HepG2 (cell line): Measurements from ENCODE around the gene MED15. TPM values are rescaled to one million over a fixed set of nuclear protein-coding genes. Genes with fewer than 3 reads are reported as not detected.

ENCODE experiments used
- ATAC-seq: fragments of 200-7000 bp; cut with Tn5 transposase; 3 replicates; pipeline ENCODE4 v1.9.1; 2020; ENCODE audit warnings: mild to moderate bottlenecking, moderate library complexity
- BruUV-seq: library from RNA; stranded (reverse); fragments of 400-500 nt; replicated peaks from 2 replicates; lab custom pipeline; 2021; lab: Mats Ljungman, UMichigan
- CTCF ChIA-PET: fragments of 300-600 bp; formaldehyde crosslinking; extraction: SDS; loops from one replicate; lab custom pipeline; 2021; ENCODE audit warnings: low total read pairs, inconsistent platforms, low intra/inter-chr PET ratio; lab: Yijun Ruan, JAX
- POLR2A ChIA-PET: fragments of 350-600 bp; sonication (Branson Sonifier 250); formaldehyde crosslinking; loops from one replicate; lab custom pipeline; 2020; ENCODE audit warnings: antibody characterized with exemption, inconsistent platforms; lab: Yijun Ruan, JAX
- DNase-seq: peaks from one replicate; pipeline ENCODE4 v3.0.0-alpha.2; 2015; ENCODE audit warnings: low spot score
- FAIRE-seq: peaks from 3 replicates; lab custom pipeline; 2011; peaks lifted over from hg19 to GRCh38; lab: Jason Lieb, UNC
- H2AFZ ChIP-seq: one replicate; pipeline ENCODE4 v1.6.1; 2011; ENCODE audit warnings: low read length, inconsistent platforms
- H3K27ac ChIP-seq: fragments of 300-600 bp; 3 replicates; pipeline ENCODE4 v1.8.0; 2011; ENCODE audit warnings: mixed run types, mild to moderate bottlenecking, mixed read lengths, low read length, inconsistent platforms; ENCODE audit not compliant: insufficient read depth; ENCODE audit errors: extremely low read length
- H3K27me3 ChIP-seq, 2 experiments: fragments of 200-600 bp in 1 of 2; 2 replicates in 1 of 2; 3 replicates in 1 of 2; pipeline versions ENCODE4 v1.6.0 to v1.8.0; 2011; ENCODE audit warnings: low read length in 2 of 2, mild to moderate bottlenecking in 2 of 2, moderate library complexity in 2 of 2, inconsistent platforms in 1 of 2; ENCODE audit not compliant: insufficient read depth in 2 of 2, control insufficient read depth in 1 of 2
- H3K36me3 ChIP-seq, 2 experiments: fragments of 200-600 bp in 1 of 2; replicated peaks in 1 of 2; 2 replicates in 1 of 2; 3 replicates in 1 of 2; pipeline versions ENCODE4 v1.5.1 to v1.8.0; 2011; ENCODE audit warnings: low read length in 2 of 2, inconsistent platforms in 1 of 2; ENCODE audit not compliant: insufficient read depth in 2 of 2, control insufficient read depth in 1 of 2
- H3K4me1 ChIP-seq: 2 replicates; pipeline ENCODE4 v1.5.1; 2012; ENCODE audit warnings: low read length, inconsistent platforms; ENCODE audit not compliant: insufficient read depth
- H3K4me2 ChIP-seq: 2 replicates; pipeline ENCODE4 v1.6.0; 2011; ENCODE audit warnings: low read depth, low read length, inconsistent platforms
- H3K4me3 ChIP-seq, 3 experiments: fragments of 200-600 bp in 1 of 3; sonication (generic), shearing (Covaris generic) in 1 of 3; replicated peaks in 1 of 3; 2 replicates each; pipeline ENCODE4 v1.5.1; 2011 to 2016; ENCODE audit warnings: low read length in 3 of 3, inconsistent platforms in 2 of 3, low read depth in 2 of 3, mild to moderate bottlenecking in 2 of 3, control low read depth in 1 of 3, mixed read lengths in 1 of 3; ENCODE audit not compliant: insufficient read depth in 1 of 3
- H3K79me2 ChIP-seq: one replicate; pipeline ENCODE4 v1.6.1; 2011; ENCODE audit warnings: low read length, inconsistent platforms; ENCODE audit not compliant: insufficient read depth
- H3K9ac ChIP-seq: 2 replicates; pipeline ENCODE4 v1.6.0; 2011; ENCODE audit warnings: mild to moderate bottlenecking, low read depth, low read length, inconsistent platforms; ENCODE audit not compliant: insufficient read depth
- H3K9me3 ChIP-seq: 2 replicates; pipeline ENCODE4 v1.5.1; 2012; ENCODE audit warnings: mild to moderate bottlenecking, low read length
- H4K20me1 ChIP-seq: 2 replicates; pipeline ENCODE4 v1.6.0; 2011; ENCODE audit warnings: inconsistent platforms, mild to moderate bottlenecking, low read length, moderate library complexity; ENCODE audit not compliant: insufficient read depth
- GZF1 ChIP-seq: sonication (generic); formaldehyde crosslinking; IDR thresholded peaks from 2 replicates; pipeline ENCODE4 v1.5.1; 2020; ENCODE audit warnings: mild to moderate bottlenecking, missing genetic modification reagents
- KDM5B ChIP-seq: sonication (generic); formaldehyde crosslinking; IDR thresholded peaks from 2 replicates; pipeline ENCODE4 v1.4.0; 2020; ENCODE audit warnings: missing genetic modification reagents, mild to moderate bottlenecking, borderline replicate concordance
- RXRB ChIP-seq: IDR thresholded peaks from 2 replicates; pipeline ENCODE4 v1.6.1; 2016; ENCODE audit warnings: borderline replicate concordance, missing genetic modification reagents, missing compliant biosample characterization
- SMYD3 ChIP-seq: sonication (generic); formaldehyde crosslinking; IDR thresholded peaks from 2 replicates; pipeline ENCODE4 v1.8.1; 2023; ENCODE audit warnings: mild to moderate bottlenecking, missing genetic modification reagents
- ZFP36L1 ChIP-seq: sonication (generic); formaldehyde crosslinking; IDR thresholded peaks from 2 replicates; pipeline ENCODE4 v1.8.0; 2022; ENCODE audit warnings: mild to moderate bottlenecking, missing genetic modification reagents, moderate library complexity
- ZFP62 ChIP-seq: sonication (generic); formaldehyde crosslinking; IDR thresholded peaks from 2 replicates; pipeline ENCODE4 v1.4.0; 2020; ENCODE audit warnings: missing genetic modification reagents
- ZNF83 ChIP-seq: sonication (generic); formaldehyde crosslinking; IDR thresholded peaks from 2 replicates; pipeline ENCODE4 v1.4.0; 2020; ENCODE audit warnings: missing genetic modification reagents, mild to moderate bottlenecking, borderline replicate concordance
- ZSCAN12 ChIP-seq: sonication (generic); formaldehyde crosslinking; IDR thresholded peaks from 2 replicates; pipeline ENCODE4 v1.9.0; 2021; ENCODE audit warnings: mild to moderate bottlenecking, missing genetic modification reagents
- WGBS: methylation state at CpG from one replicate; pipeline ENCODE4 v1.1.6; 2017; ENCODE audit warnings: low lambda C conversion rate; 5-methylcytosine and 5-hydroxymethylcytosine counted together
- in situ Hi-C: cut with HindIII; loops from 2 replicates; pipeline ENCODE4 v1.10.0; 2017; ENCODE audit warnings: low pct_unique_long_range_greater_than_20kb; ENCODE audit not compliant: extremely low pct_ligation_motif_present
- intact Hi-C: fragments of 100-400 bp; cut with micrococcal nuclease; formaldehyde crosslinking; loops from one replicate; pipeline ENCODE4 v1.10.0; 2022; ENCODE audit not compliant: unreplicated experiment
- polyA plus RNA-seq, 8 experiments: library from polyadenylated mRNA; depleted of rRNA in 3 of 8; stranded (reverse) in 7 of 8; unstranded in 1 of 8; fragments of >200 nt; fragmentation: Illumina TruSeq in 4 of 8; extraction: Trizol in 4 of 8; gene quantifications; 2 replicates each; pipeline versions ENCODE4 v1.2.1 to v1.2.3, GENCODE V29; 2011 to 2016; ENCODE audit warnings: low read depth in 4 of 8, missing spikeins in 1 of 8, mixed read lengths in 1 of 8; ENCODE audit not compliant: insufficient read depth in 1 of 8
- total RNA-seq, 5 experiments: library from RNA; depleted of rRNA; stranded (reverse); fragments of >200 nt; fragmentation: Illumina TruSeq; extraction: Trizol; gene quantifications; 2 replicates each; pipeline ENCODE4 v1.2.3, GENCODE V29; 2016; ENCODE audit warnings: low read depth in 1 of 5
- TF ChIP-seq, protein P1 (sequence below): sonication (generic); formaldehyde crosslinking; IDR thresholded peaks from 2 replicates; pipeline ENCODE4 v1.5.1; 2020; ENCODE audit warnings: missing genetic modification reagents, mild to moderate bottlenecking, borderline replicate concordance
- TF ChIP-seq, protein P2 (sequence below): sonication (generic); formaldehyde crosslinking; IDR thresholded peaks from 2 replicates; pipeline ENCODE4 v1.5.0; 2020; ENCODE audit warnings: mild to moderate bottlenecking, missing genetic modification reagents, borderline replicate concordance
- TF ChIP-seq, protein P3 (sequence below): sonication (generic); formaldehyde crosslinking; IDR thresholded peaks from 2 replicates; pipeline ENCODE4 v1.4.0; 2020; ENCODE audit warnings: mild to moderate bottlenecking, missing genetic modification reagents
- TF ChIP-seq, protein P4 (sequence below): IDR thresholded peaks from 2 replicates; pipeline ENCODE4 v1.6.1; 2016; ENCODE audit warnings: missing compliant biosample characterization, missing genetic modification reagents, borderline replicate concordance

The MED15 gene
- total and polyA plus RNA-seq, 2 of the 13 experiments (the other 11 are each of a cell fraction or from before 2014, with no cell fraction given) = 14.3 to 27.0 TPM

DNA sequence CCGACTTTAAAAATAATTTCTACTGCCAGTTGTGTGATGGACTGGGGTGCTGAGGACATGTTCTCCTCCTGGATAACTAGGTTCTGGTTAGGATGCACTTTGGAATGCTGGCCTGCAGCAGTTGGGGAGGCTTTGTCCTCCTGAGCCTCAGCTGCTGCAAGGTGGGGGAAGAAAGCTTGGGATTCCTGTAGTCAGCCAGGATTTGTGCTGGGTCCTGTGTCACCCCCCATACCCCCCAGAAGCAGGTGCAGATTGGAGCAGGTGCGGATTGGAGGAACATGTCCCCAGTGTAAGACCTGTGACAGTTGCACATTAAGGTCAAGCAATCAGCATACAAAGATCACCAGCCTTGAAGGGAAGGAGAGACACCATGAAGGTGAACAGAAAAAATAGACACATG is 51.1 kb downstream of the MED15 start:
- H4K20me1 ChIP-seq = no peaks in the 10 kb centered on the region
- H3K9ac ChIP-seq = no peak overlapping the region
- in situ Hi-C loops = no loop called here
- no peaks in the 10 kb centered on the region for H3K27me3 ChIP-seq
- WGBS = 100% methylated on average over 2 of the region's 2 CpGs
- CTCF ChIA-PET = no interaction called here
- H3K4me3 ChIP-seq = no peak overlapping the region
- BruUV-seq = no TSS peak
- no peak overlapping the region for H3K27ac ChIP-seq
- intact Hi-C loops = no loop called here
- FAIRE-seq = no peak
- DNase-seq = no peak
- no peak for ATAC-seq
- no peak overlapping the region for H3K4me2 ChIP-seq
- H2AFZ ChIP-seq = no peak overlapping the region
- H3K79me2 ChIP-seq = peaks cover 7% of the 10 kb centered on the region
- POLR2A ChIA-PET = no interaction called here
- no peaks in the 10 kb centered on the region for H3K9me3 ChIP-seq
- peaks cover 34 to 83% of the 10 kb centered on the region in 2 experiments for H3K36me3 ChIP-seq
- peaks cover 12% of the 10 kb centered on the region for H3K4me1 ChIP-seq
- TF ChIP-seq, protein P1, sequence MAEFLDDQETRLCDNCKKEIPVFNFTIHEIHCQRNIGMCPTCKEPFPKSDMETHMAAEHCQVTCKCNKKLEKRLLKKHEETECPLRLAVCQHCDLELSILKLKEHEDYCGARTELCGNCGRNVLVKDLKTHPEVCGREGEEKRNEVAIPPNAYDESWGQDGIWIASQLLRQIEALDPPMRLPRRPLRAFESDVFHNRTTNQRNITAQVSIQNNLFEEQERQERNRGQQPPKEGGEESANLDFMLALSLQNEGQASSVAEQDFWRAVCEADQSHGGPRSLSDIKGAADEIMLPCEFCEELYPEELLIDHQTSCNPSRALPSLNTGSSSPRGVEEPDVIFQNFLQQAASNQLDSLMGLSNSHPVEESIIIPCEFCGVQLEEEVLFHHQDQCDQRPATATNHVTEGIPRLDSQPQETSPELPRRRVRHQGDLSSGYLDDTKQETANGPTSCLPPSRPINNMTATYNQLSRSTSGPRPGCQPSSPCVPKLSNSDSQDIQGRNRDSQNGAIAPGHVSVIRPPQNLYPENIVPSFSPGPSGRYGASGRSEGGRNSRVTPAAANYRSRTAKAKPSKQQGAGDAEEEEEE (CRISPR knock-in tag) = no peak
- TF ChIP-seq ZFP62 (CRISPR knock-in tag) (no peak), ZFP36L1 (no peak), GZF1 (CRISPR knock-in tag) (no peak), SMYD3 (CRISPR knock-in tag) (no peak), ZSCAN12 (CRISPR knock-in tag) (no peak), KDM5B (CRISPR knock-in tag) (no peak), RXRB (CRISPR knock-in tag) (no peak), ZNF83 (CRISPR knock-in tag) (no peak)
- TF ChIP-seq, protein P2, sequence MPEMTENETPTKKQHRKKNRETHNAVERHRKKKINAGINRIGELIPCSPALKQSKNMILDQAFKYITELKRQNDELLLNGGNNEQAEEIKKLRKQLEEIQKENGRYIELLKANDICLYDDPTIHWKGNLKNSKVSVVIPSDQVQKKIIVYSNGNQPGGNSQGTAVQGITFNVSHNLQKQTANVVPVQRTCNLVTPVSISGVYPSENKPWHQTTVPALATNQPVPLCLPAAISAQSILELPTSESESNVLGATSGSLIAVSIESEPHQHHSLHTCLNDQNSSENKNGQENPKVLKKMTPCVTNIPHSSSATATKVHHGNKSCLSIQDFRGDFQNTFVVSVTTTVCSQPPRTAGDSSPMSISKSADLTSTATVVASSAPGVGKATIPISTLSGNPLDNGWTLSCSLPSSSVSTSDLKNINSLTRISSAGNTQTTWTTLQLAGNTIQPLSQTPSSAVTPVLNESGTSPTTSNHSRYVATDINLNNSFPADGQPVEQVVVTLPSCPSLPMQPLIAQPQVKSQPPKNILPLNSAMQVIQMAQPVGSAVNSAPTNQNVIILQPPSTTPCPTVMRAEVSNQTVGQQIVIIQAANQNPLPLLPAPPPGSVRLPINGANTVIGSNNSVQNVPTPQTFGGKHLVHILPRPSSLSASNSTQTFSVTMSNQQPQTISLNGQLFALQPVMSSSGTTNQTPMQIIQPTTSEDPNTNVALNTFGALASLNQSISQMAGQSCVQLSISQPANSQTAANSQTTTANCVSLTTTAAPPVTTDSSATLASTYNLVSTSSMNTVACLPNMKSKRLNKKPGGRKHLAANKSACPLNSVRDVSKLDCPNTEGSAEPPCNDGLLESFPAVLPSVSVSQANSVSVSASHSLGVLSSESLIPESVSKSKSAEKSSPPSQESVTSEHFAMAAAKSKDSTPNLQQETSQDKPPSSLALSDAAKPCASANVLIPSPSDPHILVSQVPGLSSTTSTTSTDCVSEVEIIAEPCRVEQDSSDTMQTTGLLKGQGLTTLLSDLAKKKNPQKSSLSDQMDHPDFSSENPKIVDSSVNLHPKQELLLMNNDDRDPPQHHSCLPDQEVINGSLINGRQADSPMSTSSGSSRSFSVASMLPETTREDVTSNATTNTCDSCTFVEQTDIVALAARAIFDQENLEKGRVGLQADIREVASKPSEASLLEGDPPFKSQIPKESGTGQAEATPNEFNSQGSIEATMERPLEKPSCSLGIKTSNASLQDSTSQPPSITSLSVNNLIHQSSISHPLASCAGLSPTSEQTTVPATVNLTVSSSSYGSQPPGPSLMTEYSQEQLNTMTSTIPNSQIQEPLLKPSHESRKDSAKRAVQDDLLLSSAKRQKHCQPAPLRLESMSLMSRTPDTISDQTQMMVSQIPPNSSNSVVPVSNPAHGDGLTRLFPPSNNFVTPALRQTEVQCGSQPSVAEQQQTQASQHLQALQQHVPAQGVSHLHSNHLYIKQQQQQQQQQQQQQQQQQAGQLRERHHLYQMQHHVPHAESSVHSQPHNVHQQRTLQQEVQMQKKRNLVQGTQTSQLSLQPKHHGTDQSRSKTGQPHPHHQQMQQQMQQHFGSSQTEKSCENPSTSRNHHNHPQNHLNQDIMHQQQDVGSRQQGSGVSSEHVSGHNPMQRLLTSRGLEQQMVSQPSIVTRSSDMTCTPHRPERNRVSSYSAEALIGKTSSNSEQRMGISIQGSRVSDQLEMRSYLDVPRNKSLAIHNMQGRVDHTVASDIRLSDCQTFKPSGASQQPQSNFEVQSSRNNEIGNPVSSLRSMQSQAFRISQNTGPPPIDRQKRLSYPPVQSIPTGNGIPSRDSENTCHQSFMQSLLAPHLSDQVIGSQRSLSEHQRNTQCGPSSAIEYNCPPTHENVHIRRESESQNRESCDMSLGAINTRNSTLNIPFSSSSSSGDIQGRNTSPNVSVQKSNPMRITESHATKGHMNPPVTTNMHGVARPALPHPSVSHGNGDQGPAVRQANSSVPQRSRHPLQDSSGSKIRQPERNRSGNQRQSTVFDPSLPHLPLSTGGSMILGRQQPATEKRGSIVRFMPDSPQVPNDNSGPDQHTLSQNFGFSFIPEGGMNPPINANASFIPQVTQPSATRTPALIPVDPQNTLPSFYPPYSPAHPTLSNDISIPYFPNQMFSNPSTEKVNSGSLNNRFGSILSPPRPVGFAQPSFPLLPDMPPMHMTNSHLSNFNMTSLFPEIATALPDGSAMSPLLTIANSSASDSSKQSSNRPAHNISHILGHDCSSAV (CRISPR knock-in tag) = no peak
- TF ChIP-seq, protein P3, sequence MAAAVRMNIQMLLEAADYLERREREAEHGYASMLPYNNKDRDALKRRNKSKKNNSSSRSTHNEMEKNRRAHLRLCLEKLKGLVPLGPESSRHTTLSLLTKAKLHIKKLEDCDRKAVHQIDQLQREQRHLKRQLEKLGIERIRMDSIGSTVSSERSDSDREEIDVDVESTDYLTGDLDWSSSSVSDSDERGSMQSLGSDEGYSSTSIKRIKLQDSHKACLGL (CRISPR knock-in tag) = no peak
- TF ChIP-seq, protein P4, sequence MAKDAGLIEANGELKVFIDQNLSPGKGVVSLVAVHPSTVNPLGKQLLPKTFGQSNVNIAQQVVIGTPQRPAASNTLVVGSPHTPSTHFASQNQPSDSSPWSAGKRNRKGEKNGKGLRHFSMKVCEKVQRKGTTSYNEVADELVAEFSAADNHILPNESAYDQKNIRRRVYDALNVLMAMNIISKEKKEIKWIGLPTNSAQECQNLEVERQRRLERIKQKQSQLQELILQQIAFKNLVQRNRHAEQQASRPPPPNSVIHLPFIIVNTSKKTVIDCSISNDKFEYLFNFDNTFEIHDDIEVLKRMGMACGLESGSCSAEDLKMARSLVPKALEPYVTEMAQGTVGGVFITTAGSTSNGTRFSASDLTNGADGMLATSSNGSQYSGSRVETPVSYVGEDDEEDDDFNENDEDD = no peak
